GM21717 (cell line): ENCODE measurements around the gene SSC4D.

ENCODE experiments used
- ATAC-seq: cut with Tn5 transposase; IDR thresholded peaks from one replicate; pipeline ENCODE4 v1.9.1; 2021; ENCODE audit warnings: mild to moderate bottlenecking, moderate library complexity; ENCODE audit not compliant: unreplicated experiment

Gene SSC4D

GRCh38 chr7:76356115-76356514, 53.4 kb downstream of the SSC4D start:
- ATAC-seq: no peak

- ATAC-seq: no peak
Measured at GRCh38 chr7:76354981-76355730, 54.3 kb downstream of the SSC4D start.

DNA sequence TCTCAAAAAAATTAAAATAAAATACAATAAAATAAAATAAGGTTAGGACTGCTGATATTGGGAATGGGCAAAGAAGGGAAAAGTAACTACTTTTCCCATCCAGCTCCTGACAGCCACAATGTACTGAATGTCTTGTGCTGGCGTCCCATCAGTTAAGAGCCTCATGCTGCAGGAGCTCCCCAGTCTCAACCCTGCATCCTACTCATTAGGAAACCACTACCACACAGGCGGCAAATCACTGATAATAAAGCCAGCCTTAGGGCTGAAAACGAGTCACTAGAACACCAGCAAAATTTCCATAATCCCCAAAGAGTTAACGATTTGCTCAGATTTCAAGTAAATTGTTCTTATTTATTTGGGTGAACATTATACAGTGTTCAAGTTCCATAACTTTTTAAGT, 55.0 kb downstream of the SSC4D start:
- no peak for ATAC-seq

GRCh38 chr7:76353744-76354143, 55.8 kb downstream of the SSC4D start:
- ATAC-seq: no peak

GRCh38 chr7:76352193-76352592, 57.3 kb downstream of the SSC4D start:
- no peak for ATAC-seq

DNA sequence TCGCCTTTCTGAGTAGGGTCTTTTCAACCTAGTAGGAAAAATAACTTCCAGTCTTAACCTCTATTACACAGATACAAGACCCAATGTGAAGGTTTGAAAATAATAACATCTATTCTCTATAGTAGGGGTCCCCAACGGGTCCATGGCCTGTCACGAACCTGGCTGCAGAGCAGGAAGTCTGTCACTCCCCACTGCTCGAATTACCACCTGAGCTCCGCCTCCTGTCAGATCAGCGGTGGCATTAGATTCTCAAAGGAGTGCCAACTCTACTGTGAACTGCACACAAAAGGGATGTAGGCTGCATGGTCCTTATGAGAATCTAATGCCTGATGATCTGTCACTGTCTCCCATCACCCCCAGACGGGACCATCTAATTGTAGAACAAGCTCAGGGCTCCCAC, 58.1 kb downstream of the SSC4D start:
- no peak for ATAC-seq

- no peak for ATAC-seq
Measured at GRCh38 chr7:76349313-76349885, 60.1 kb downstream of the SSC4D start.

DNA sequence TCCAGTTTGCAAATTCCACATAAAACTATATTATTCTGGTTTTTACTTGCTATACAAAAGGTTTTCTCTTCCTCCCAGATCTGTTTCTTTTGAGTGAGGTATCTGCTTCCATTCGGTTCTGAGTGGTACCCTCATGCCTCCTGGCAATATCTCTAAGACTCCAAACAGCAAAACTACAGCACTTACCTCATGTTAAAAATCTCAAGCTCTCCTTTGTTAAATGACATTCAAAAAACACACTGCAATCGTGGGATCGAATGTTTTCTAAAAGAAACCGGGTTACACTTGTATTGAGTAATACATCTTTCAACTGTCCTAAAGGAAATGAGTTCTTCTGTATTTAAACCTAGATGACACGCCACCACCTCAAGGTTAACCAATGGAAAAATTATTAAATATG, 61.8 kb downstream of the SSC4D start:
- ATAC-seq: no peak

DNA sequence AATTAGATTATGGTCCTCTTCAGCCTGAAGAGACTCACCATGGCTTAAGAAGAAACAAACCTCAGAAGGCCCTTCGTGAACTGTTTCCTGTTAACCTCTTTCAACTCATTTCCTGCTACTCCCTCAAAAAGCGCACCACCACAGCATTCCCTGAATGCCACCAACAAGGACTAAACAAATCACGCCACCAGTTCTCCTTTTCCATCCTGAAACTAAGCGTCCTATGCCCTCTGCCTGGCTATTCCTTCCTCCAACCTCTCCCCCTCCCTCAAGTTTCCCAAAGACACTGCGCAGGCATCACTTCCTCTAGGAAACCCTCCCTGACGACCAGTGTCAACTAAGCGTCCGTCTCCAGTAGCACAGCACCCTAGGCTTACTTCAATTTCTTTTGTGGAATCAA, 62.7 kb downstream of the SSC4D start:
- ATAC-seq: no peak

DNA sequence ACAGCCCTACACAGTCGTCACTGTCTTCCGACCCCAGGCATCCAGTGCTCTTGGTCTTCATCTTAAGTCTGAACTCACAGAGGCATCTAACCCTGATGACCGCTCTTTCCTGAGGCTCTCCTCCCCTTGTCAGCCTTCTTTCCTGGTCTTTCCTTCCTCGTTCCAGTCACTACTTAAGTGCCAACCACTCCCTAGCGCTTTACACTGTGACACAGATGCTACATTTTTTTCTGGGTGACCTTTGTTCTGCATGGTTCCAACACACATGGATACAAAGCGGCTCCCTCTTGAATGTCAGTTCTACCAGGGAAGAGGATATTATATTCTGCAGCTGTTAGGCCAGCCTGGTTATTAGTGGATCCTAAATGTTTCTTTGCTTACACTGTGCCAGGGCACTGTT, 63.4 kb downstream of the SSC4D start:
- ATAC-seq: no peak

DNA sequence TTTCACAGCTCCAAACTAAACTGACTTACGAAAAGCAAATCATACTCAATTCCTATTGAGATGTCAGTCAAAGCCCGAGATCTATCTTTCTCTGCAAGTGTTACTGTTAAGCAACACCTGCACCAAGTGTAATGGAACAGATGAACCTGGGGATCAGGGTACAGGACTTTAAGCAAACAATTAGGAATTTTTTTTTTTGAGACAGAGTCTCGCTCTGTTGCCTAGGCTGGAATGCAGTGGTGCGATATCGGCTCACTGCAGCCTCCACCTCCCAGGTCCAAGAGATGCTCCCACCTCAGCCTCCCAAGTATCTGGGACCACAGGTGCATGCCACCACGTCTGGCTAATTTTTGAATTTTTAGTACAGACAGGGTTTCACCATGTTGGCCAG, 65.6 kb downstream of the SSC4D start:
- no peak for ATAC-seq

DNA sequence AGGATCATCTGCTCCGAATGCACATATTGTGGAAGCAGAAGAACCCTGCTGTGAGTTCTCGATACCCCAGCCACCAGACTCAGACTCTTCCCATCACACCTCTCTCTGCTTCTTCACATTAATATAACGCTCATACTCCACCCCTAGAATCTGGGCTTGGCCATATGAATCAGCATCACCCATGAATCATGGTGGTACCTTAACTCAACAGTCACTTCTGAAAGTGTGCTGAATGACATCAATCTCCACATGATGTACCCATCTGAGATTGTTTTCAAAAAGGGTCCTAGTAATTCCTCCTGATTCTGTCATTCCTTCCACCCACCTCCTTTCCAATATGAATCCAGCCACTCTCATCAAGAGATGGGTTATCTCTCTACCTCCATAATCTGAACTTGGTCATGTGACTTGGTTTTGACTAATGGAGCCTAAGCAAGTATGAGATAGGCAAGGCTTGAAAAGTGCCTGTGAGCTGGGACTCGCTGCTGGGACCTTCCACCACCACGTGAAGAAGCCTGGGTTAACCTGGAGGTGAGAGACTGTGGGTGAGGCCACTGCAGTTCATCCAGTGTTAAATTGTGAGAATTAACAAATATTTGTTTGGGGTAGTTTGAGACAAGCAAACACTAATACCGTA, 66.1 kb downstream of the SSC4D start:
- no peak for ATAC-seq

GRCh38 chr7:76342222-76342621, 67.3 kb downstream of the SSC4D start:
- no peak for ATAC-seq

DNA sequence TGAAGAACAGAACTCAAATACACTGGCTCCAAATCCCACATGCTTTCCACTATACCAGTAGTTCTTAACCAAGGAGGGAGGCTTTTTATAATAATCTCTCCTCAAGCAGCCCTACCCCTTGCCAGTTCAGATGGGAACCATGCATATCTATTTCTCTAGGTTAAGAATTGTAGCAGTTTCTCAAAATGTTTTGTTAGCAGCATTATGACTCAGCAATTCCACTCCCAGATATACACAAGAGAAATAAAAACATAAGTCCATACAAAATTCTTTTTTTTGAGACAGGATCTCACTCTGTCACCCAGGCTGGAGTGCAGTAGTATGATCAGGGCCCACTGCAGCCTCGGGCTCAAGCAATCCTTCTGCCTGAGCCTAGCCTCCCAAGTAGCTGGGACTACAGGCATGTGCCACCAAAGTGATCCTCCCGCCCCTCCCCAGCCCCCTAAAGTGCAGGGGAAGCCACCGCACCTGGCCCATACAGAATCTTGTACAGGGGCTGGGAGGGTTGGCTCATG, 68.8 kb downstream of the SSC4D start:
- ATAC-seq: no peak
